ENCODE data around the gene IL2RG.
A peak's percentile ranks its signal among the peaks of the same experiment; 100 is the strongest.

Gene IL2RG

GRCh38 chrX:71082822-71083221 is 28.6 kb downstream of the IL2RG start:
- TF ChIP-seq CTCF (IDR thresholded peaks at IDR 0.05; ENCODE audit: extremely low read depth, insufficient read depth, missing control alignments), result no peak
- no peak for DNase-seq (ENCODE audit: low spot score)
- in situ Hi-C loops (cut with MboI; ENCODE audit: low pct_unique_long_range_greater_than_20kb, low sequenced_read_pairs, unreplicated experiment), result no loop called here

GRCh38 chrX:71082124-71082647 is 29.2 kb downstream of the IL2RG start:
- no peak for TF ChIP-seq CTCF (IDR thresholded peaks at IDR 0.05; ENCODE audit: extremely low read depth, insufficient read depth, missing control alignments)
- in situ Hi-C loops (cut with MboI; ENCODE audit: low pct_unique_long_range_greater_than_20kb, low sequenced_read_pairs, unreplicated experiment), result no loop called here
- DNase-seq (ENCODE audit: low spot score), result no peak

GRCh38 chrX:71081330-71082123 is 29.9 kb downstream of the IL2RG start:
- in situ Hi-C loops (cut with MboI; ENCODE audit: low pct_unique_long_range_greater_than_20kb, low sequenced_read_pairs, unreplicated experiment), result no loop called here
- DNase-seq (ENCODE audit: low spot score), result no peak
- TF ChIP-seq CTCF (IDR thresholded peaks at IDR 0.05; ENCODE audit: extremely low read depth, insufficient read depth, missing control alignments), result no peak

GRCh38 chrX:71070531-71070930 is 40.8 kb downstream of the IL2RG start:
- in situ Hi-C loops (cut with MboI; ENCODE audit: low pct_unique_long_range_greater_than_20kb, low sequenced_read_pairs, unreplicated experiment), result no loop called here

GRCh38 chrX:71068044-71068918 is 43.1 kb downstream of the IL2RG start, which contains the start of gene SNX12:
Gene SNX12, minus strand, starts transcription at chrX:71068334. Its CDS starts 28 bp downstream, at chrX:71068306.
- DNase-seq (ENCODE audit: low spot score), result peak; percentile 89
- in situ Hi-C loops (cut with MboI; ENCODE audit: low pct_unique_long_range_greater_than_20kb, low sequenced_read_pairs, unreplicated experiment), result no loop called here
- TF ChIP-seq CTCF (IDR thresholded peaks at IDR 0.05; ENCODE audit: extremely low read depth, insufficient read depth, missing control alignments), result peak; percentile 86

More at GRCh38 chrX:71070531-71070930, 40.8 kb downstream of the IL2RG start:
- no peak for TF ChIP-seq CTCF (IDR thresholded peaks at IDR 0.05; ENCODE audit: extremely low read depth, insufficient read depth, missing control alignments)
- DNase-seq (ENCODE audit: low spot score), result no peak

- no peak for DNase-seq (ENCODE audit: low spot score)
- no peak for TF ChIP-seq CTCF (IDR thresholded peaks at IDR 0.05; ENCODE audit: extremely low read depth, insufficient read depth, missing control alignments)
- in situ Hi-C loops (cut with MboI; ENCODE audit: low pct_unique_long_range_greater_than_20kb, low sequenced_read_pairs, unreplicated experiment), result no loop called here
These were observed 43.7 kb downstream of the IL2RG start for GRCh38 chrX:71067712-71068043.
